BJ (cell line): Measurements from ENCODE around the gene NHSL2. TPM values are rescaled to one million over a fixed set of nuclear protein-coding genes. Genes with fewer than 3 reads are reported as not detected.

ENCODE experiments used
- CTCF ChIA-PET: fragments of 350-600 bp; formaldehyde crosslinking; extraction: SDS; loops from one replicate; lab custom pipeline; 2021; ENCODE audit warnings: antibody characterized with exemption, inconsistent platforms; lab: Yijun Ruan, JAX
- POLR2A ChIA-PET: fragments of 300-600 bp; sonication (Branson Sonifier 250); formaldehyde crosslinking; extraction: SDS; loops from one replicate; lab custom pipeline; 2021; ENCODE audit warnings: antibody characterized with exemption; lab: Charles Lee
- DNase-seq: peaks from one replicate; pipeline ENCODE4 v3.0.0-alpha.2; 2011; ENCODE audit warnings: low read depth
- H3K27me3 ChIP-seq: 2 replicates; pipeline ENCODE4 v1.6.0; 2011; ENCODE audit warnings: low read length; ENCODE audit not compliant: control insufficient read depth, insufficient read depth
- H3K36me3 ChIP-seq: 2 replicates; pipeline ENCODE4 v1.5.1; 2011; ENCODE audit warnings: low read length; ENCODE audit not compliant: control insufficient read depth, insufficient read depth
- H3K4me3 ChIP-seq: 2 replicates; pipeline ENCODE4 v1.5.1; 2011; ENCODE audit warnings: low read depth, mild to moderate bottlenecking, control low read depth, low read length
- CTCF ChIP-seq: IDR thresholded peaks from 2 replicates; pipeline ENCODE4 v1.5.1; 2011; ENCODE audit warnings: low read depth, mild to moderate bottlenecking, control low read depth, inconsistent platforms, low read length, moderate library complexity; ENCODE audit not compliant: insufficient read depth
- polyA plus RNA-seq: library from polyadenylated mRNA; depleted of rRNA; stranded (reverse); fragments of >200 nt; gene quantifications from 2 replicates; pipeline ENCODE4 v1.2.3, GENCODE V29; 2011

The NHSL2 gene
- polyA plus RNA-seq, 1 experiment: 7.9 TPM

GRCh38 chrX:72019487-72019886, 108.8 kb downstream of the NHSL2 start:
- TF ChIP-seq CTCF: no peak
- Histone ChIP-seq H3K36me3 (no peaks in the 10 kb centered on the region), H3K27me3 (no peaks in the 10 kb centered on the region), H3K4me3 (no peak overlapping the region)
- DNase-seq: no peak
- ChIA-PET CTCF (interaction anchor here (0.6 to 6.3 kb wide), 12 partner anchors 10 to 191 kb away, joined by 3 to 42 read pairs (median 4); partner anchors contain the start of gene RTL5), POLR2A (interaction anchor here (0.6 kb wide), 1 partner anchor 258 kb away, joined by 5 read pairs; the partner anchor contains the start of gene RPS4X)

- no peaks in the 10 kb centered on the region for H3K27me3 ChIP-seq
- no peak overlapping the region for H3K4me3 ChIP-seq
- no peak for TF ChIP-seq CTCF
- ChIA-PET CTCF (interaction anchor here (0.8 to 6.3 kb wide), 7 partner anchors 10 to 109 kb away, joined by 3 to 40 read pairs (median 5); partner anchors contain the start of gene NHSL2), POLR2A (no interaction called here)
- no peak for DNase-seq
- H3K36me3 ChIP-seq: no peaks in the 10 kb centered on the region
Observed at GRCh38 chrX:72020204-72020603, 109.6 kb downstream of the NHSL2 start.

GRCh38 chrX:72020788-72021187, 110.1 kb downstream of the NHSL2 start:
- DNase-seq: no peak
- Histone ChIP-seq H3K36me3 (no peaks in the 10 kb centered on the region), H3K4me3 (no peak overlapping the region), H3K27me3 (no peaks in the 10 kb centered on the region)
- ChIA-PET POLR2A (no interaction called here), CTCF (interaction anchor here (0.7 to 6.3 kb wide), 8 partner anchors 9 to 110 kb away, joined by 3 to 40 read pairs (median 4); partner anchors contain the start of gene NHSL2)
- TF ChIP-seq CTCF: no peak

- DNase-seq: no peak
- TF ChIP-seq CTCF: peak; percentile 38
- POLR2A ChIA-PET: no interaction called here
- Histone ChIP-seq H3K27me3 (no peaks in the 10 kb centered on the region), H3K4me3 (no peak overlapping the region), H3K36me3 (no peaks in the 10 kb centered on the region)
- CTCF ChIA-PET: interaction anchor here (0.8 to 6.3 kb wide), 3 partner anchors 24 to 178 kb away, joined by 3 to 33 read pairs (median 7); no protein-coding TSS in a partner anchor
Observed at GRCh38 chrX:72021975-72022374, 111.3 kb downstream of the NHSL2 start.

GRCh38 chrX:72023071-72023470, 112.4 kb downstream of the NHSL2 start:
- no peaks in the 10 kb centered on the region for H3K36me3 ChIP-seq
- no peaks in the 10 kb centered on the region for H3K27me3 ChIP-seq
- H3K4me3 ChIP-seq: no peak overlapping the region
- no peak for DNase-seq
- POLR2A ChIA-PET: no interaction called here
- CTCF ChIA-PET: interaction anchor here (1.9 to 6.3 kb wide), 2 partner anchors 25 to 103 kb away, joined by 7 to 33 read pairs; no protein-coding TSS in a partner anchor
- no peak for TF ChIP-seq CTCF
